KG1 (cell line): ENCODE results near the gene UGT1A6.

Experiments
- DNase-seq: peaks from one replicate; lab custom pipeline; 2025; lab: John Stamatoyannopoulos, UW

UGT1A6 gene

GRCh38 chr2:233821196-233821595, 128.5 kb downstream of the UGT1A6 start:
- DNase-seq = no peak

DNA sequence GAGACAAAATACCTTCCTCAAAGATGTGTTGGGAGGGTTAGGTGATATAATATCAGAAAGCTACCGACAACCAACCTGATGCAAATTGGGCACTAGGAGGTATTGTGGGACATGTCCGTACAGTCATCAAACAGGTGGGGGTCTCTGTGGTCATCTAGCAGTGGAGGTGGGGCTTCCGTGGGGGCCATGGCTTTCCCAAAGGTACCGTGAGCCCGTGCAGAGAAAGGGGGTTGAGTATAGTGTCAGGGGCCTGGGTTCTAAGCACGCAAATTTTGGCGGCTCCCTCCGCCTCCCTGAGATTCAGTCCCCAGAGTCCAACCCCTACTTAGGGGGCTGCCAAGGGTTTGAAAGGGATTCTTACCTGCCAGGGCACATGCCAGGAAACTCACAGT, 129.0 kb downstream of the UGT1A6 start:
- no peak for DNase-seq

DNA sequence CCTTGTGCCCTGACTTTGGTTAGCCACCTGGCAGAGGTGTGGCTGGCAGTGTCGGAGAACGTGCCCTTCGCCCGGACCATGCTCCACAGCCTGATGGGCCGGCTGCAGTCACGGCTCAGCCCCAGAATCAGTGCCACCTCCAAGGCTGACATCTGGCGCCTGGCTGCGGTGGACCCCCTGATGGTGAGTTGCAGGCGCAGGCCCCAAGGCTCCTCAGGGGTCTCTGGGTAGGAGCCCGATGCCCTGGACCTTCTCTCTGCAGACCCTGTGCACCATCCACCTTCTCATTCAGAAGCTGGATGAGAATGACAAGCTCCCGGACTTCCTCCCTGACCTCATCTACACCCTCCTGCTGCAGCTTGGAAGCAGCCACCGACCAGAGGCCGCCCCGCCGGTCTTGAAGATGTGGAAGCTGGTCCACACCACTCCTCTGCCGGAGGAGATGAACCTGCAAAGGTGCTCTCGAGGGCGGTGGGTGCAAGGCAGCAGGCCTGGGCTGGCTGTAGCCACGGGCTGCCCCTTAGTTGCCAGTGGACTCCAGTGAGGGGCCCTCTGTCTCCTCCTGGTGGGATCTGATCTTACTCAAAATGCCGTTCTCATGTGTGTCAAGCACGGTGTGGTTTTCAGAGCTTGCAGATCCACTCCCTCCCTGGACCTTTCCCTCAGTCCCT, 129.5 kb downstream of the UGT1A6 start:
- no peak for DNase-seq
